ENCODE data around the gene KCNH2. TPM values are rescaled to one million over a fixed set of nuclear protein-coding genes. Genes with fewer than 3 reads are reported as not detected.
"Not testable (repeated sequence)": the region's sequence is repeated elsewhere in the genome, so short reads cannot be mapped to it uniquely, and the experiment has no call there.

Gene KCNH2, protein sequence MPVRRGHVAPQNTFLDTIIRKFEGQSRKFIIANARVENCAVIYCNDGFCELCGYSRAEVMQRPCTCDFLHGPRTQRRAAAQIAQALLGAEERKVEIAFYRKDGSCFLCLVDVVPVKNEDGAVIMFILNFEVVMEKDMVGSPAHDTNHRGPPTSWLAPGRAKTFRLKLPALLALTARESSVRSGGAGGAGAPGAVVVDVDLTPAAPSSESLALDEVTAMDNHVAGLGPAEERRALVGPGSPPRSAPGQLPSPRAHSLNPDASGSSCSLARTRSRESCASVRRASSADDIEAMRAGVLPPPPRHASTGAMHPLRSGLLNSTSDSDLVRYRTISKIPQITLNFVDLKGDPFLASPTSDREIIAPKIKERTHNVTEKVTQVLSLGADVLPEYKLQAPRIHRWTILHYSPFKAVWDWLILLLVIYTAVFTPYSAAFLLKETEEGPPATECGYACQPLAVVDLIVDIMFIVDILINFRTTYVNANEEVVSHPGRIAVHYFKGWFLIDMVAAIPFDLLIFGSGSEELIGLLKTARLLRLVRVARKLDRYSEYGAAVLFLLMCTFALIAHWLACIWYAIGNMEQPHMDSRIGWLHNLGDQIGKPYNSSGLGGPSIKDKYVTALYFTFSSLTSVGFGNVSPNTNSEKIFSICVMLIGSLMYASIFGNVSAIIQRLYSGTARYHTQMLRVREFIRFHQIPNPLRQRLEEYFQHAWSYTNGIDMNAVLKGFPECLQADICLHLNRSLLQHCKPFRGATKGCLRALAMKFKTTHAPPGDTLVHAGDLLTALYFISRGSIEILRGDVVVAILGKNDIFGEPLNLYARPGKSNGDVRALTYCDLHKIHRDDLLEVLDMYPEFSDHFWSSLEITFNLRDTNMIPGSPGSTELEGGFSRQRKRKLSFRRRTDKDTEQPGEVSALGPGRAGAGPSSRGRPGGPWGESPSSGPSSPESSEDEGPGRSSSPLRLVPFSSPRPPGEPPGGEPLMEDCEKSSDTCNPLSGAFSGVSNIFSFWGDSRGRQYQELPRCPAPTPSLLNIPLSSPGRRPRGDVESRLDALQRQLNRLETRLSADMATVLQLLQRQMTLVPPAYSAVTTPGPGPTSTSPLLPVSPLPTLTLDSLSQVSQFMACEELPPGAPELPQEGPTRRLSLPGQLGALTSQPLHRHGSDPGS
- total RNA-seq (2014; rRNA removed; shearing (Covaris generic); ENCODE audit: low replicate concordance), result 0.11 and 0.22 TPM in 2 replicates

DNA sequence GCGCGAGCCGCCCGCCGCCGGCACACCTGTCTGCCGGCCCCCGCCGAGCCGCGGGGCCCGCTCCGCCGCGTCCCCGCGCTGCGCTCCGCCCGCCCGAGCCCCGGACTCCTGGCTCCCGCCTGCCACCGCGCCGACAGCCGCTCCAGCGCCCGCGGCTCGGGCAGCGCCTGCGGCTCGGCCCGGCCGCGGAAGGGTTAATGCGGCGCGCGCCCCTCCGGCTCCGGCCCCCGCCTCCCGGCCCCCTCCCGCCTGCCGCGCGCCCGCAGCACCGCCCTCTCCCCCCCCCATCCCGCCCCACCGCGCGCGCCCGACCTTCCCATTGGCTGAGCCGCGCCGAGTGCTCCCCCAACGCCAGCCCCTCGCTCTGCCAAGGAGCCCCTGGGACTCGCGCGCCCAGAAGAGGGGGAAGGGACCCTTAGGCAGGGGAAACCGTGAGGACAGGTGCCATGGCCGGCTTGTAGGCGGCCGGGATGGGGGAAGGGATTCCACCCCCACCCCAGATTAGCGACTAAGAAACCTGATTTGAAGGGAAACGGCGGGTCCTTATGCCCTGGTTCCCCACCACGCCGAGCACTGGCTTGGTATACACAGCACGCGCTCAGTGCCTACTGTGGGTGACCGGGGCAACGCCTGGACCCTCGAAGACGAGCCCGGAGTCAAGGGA is at the start of gene KCNH2:
Gene KCNH2, minus strand, starts transcription at position 196 of the 664 bp plus-strand sequence. CDS start 408 bp downstream, outside the sequence.
- Histone ChIP-seq H2AFZ (ENCODE audit: low read length) (0 out of 2 replicates have a peak within 1 kb of the TSS, but pooled peaks have one; percentile 71), H3K9ac (ENCODE audit: low read length) (peak within 1 kb of the TSS; percentile 58), H3K9me3 (ENCODE audit: low read length) (no peaks in the 10 kb centered on the region), H3K9me2 (replicated peaks; ENCODE audit: insufficient read depth, low read length) (no peaks in the 10 kb centered on the region), H3K27ac (ENCODE audit: low read length) (no peak within 1 kb of the TSS), H3K27me3 (ENCODE audit: low read length) (no peaks in the 10 kb centered on the region), H3K79me2 (ENCODE audit: low read length) (no peaks in the 10 kb centered on the region), H3K4me1 (ENCODE audit: low read length) (peaks cover 31% of the 10 kb centered on the region), H3K4me3 (ENCODE audit: low read length) (peak within 1 kb of the TSS; percentile 63), H3K36me3 (ENCODE audit: insufficient read depth, low read length) (no peaks in the 10 kb centered on the region), H3K4me2 (ENCODE audit: low read depth, low read length, poor library complexity, severe bottlenecking) (peak within 1 kb of the TSS; percentile 80), H4K20me1 (ENCODE audit: insufficient read depth, low read depth, low read length) (0 out of 2 replicates have a peak, but pooled peaks cover 4% of the 10 kb centered on the region)
- peak; percentile 85 for DNase-seq

DNA sequence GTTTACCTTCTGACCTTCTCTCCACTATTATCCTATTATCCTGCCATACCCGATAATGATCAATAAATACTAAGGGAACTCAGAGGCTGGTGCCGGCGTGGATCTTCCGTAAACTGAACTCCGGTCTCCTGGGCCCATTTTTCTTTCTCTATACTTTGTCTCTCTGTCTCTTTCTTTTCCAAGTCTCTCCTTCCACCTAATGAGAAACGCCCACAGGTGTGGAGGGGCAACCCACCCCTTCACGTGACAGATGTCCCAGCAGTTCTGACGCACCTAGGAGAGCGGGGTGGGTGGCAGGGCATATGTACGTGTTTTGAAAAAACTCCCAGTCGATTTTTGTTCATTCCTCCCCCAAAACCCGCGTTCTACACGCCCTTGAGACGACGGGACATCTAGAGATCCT is 49.6 kb upstream of the KCNH2 start:
- H3K9me3 ChIP-seq (ENCODE audit: low read length); H3K27ac ChIP-seq (ENCODE audit: low read length); H3K9me2 ChIP-seq (replicated peaks; ENCODE audit: insufficient read depth, low read length); DNase-seq; H3K27me3 ChIP-seq (ENCODE audit: low read length); H3K36me3 ChIP-seq (ENCODE audit: insufficient read depth, low read length); H4K20me1 ChIP-seq (ENCODE audit: insufficient read depth, low read depth, low read length): not testable (repeated sequence)
- Histone ChIP-seq H3K4me2 (ENCODE audit: low read depth, low read length, poor library complexity, severe bottlenecking) (peak overlapping the region; percentile 84), H3K4me1 (ENCODE audit: low read length) (peaks cover 36% of the 10 kb centered on the region), H2AFZ (ENCODE audit: low read length) (peak overlapping the region; percentile 70), H3K4me3 (ENCODE audit: low read length) (peak overlapping the region; percentile 84), H3K79me2 (ENCODE audit: low read length) (peaks cover 14% of the 10 kb centered on the region), H3K9ac (ENCODE audit: low read length) (peak overlapping the region; percentile 57)

DNA sequence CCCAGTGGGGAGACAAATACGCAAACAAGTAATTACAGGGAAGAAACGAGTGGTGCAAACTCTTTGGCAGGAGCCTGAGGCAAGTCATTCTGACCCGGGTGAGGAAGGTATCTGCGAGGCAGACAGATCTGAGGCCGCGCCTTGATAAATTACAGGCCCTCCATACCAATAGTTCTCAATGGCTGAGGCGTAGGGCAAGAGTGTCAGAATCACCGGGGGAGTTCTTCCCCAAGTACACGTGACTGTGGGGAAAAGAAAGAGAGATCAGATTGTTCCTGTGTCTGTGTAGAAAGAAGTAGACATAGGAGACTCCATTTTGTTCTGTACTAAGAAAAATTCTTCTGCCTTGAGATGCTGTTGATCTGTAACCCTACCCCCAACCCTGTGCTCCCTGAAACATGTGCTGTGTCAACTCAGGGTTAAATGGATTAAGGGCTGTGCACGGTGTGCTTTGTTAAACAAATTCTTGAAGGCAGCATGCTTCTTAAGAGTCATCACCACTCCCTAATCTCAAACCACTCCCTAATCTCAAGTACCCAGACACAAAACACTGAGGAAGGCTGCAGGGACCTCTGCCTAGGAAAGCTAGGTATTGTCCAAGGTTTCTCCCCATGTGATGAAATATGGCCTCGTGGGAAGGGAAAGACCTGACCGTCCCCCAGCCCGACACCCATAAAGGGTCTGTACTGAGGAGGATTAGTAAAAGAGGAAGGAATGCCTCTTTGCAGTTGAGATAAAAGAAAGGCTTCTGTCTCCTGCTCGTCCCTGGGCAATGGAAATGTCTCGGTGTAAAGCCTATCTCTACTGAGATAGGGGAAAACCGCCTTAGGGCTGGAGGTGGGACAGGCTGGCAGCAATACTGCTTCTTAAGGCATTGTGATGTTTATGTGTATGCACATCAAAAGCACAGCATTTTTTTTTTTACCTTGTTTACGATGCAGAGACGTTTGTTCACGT is 48.9 kb upstream of the KCNH2 start:
- not testable (repeated sequence) for H3K27ac ChIP-seq (ENCODE audit: low read length); H3K9me2 ChIP-seq (replicated peaks; ENCODE audit: insufficient read depth, low read length); H3K27me3 ChIP-seq (ENCODE audit: low read length); H3K36me3 ChIP-seq (ENCODE audit: insufficient read depth, low read length); H2AFZ ChIP-seq (ENCODE audit: low read length); H4K20me1 ChIP-seq (ENCODE audit: insufficient read depth, low read depth, low read length); H3K9me3 ChIP-seq (ENCODE audit: low read length)
- Histone ChIP-seq H3K79me2 (ENCODE audit: low read length) (peaks cover 14% of the 10 kb centered on the region), H3K9ac (ENCODE audit: low read length) (peak overlapping the region; percentile 57; the same call in 1 of the 2 replicates), H3K4me2 (ENCODE audit: low read depth, low read length, poor library complexity, severe bottlenecking) (peak overlapping the region; percentile 84), H3K4me3 (ENCODE audit: low read length) (peak overlapping the region; percentile 84), H3K4me1 (ENCODE audit: low read length) (peaks cover 36% of the 10 kb centered on the region)
- peak; percentile 75 for DNase-seq

DNA sequence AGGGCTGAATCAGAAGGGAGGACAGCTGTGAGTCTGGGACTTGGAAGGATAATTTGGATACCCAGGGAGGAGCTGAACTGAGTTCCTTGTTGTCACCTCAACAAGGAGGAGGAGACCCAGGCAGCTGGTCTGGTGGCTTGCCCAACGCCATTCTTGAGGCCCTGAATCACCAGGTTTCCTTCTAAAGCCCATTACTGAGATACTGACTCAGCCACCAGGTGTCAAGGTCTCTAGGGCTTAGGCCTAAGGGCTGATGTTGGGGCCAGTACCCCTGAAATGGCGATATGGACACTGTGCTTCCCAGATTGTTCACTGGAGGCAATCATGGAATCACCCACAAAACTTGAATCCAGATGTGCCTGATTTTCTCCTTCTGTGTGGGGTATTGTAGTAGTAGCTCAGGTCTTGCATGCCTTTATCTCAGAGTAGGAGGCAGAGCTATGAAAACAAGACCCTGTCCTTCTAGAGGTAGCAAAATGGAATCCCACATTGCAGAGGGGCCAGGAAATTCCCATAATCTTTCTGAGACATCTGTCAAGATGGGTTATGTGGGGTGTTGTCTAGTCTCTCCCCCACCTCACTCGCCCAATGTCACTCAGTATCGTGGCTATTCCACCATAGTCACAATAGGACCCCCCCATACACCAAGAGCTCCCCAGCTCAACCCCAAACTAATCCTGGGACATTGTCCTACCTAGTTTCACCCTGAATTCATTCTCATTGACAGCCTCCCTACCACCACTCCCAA is 48.0 kb upstream of the KCNH2 start:
- Histone ChIP-seq H3K9me3 (ENCODE audit: low read length) (no peaks in the 10 kb centered on the region), H3K27ac (ENCODE audit: low read length) (no peak overlapping the region), H3K9ac (ENCODE audit: low read length) (no peak overlapping the region), H3K4me3 (ENCODE audit: low read length) (no peak overlapping the region), H3K9me2 (replicated peaks; ENCODE audit: insufficient read depth, low read length) (no peaks in the 10 kb centered on the region), H3K27me3 (ENCODE audit: low read length) (no peaks in the 10 kb centered on the region), H3K4me2 (ENCODE audit: low read depth, low read length, poor library complexity, severe bottlenecking) (no peak overlapping the region), H3K4me1 (ENCODE audit: low read length) (peaks cover 36% of the 10 kb centered on the region), H3K79me2 (ENCODE audit: low read length) (peaks cover 14% of the 10 kb centered on the region), H2AFZ (ENCODE audit: low read length) (no peak overlapping the region), H3K36me3 (ENCODE audit: insufficient read depth, low read length) (no peaks in the 10 kb centered on the region), H4K20me1 (ENCODE audit: insufficient read depth, low read depth, low read length) (no peaks in the 10 kb centered on the region)
- no peak for DNase-seq

DNA sequence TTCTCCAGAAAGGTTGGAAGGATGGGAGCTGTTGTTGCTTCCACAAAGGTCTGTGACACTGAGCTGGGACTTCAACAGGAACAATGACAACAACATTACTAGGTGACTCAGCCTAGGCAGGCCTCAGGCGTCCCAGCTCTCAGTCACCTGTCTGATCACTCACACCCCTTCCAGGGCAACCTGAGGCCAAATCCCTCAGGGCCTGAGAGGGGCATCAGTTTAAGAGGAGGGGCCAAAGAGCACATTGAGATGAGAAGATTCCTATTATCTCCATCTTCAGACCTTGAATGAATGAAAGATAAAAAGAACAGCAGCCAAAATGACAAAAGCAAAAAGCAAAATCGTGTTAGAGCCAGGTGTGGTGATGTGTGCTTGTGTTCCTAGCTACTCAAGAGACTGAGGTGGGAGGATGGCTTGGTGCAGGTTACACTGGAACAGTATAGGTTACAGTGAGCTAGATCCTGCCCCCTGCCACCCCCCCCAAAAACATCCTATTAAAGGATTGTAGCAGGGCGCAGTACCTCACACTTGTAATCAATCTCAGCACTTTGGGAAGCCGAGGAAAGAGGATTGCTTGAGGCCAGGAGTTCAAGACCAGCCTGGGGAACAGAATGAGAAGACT is 46.4 kb upstream of the KCNH2 start, which contains the start of gene ATG9B:
Gene ATG9B, minus strand, starts transcription at position 60 of the 622 bp plus-strand sequence. CDS start 71 bp downstream, outside the sequence.
- peaks cover 31% of the 10 kb centered on the region for H3K4me1 ChIP-seq (ENCODE audit: low read length)
- no peak within 1 kb of the TSS for H3K4me2 ChIP-seq (ENCODE audit: low read depth, low read length, poor library complexity, severe bottlenecking)
- no peak within 1 kb of the TSS for H3K27ac ChIP-seq (ENCODE audit: low read length)
- no peaks in the 10 kb centered on the region for H3K9me3 ChIP-seq (ENCODE audit: low read length)
- H3K36me3 ChIP-seq (ENCODE audit: insufficient read depth, low read length), result no peaks in the 10 kb centered on the region
- no peak within 1 kb of the TSS for H3K4me3 ChIP-seq (ENCODE audit: low read length)
- no peaks in the 10 kb centered on the region for H3K27me3 ChIP-seq (ENCODE audit: low read length)
- no peak within 1 kb of the TSS for H2AFZ ChIP-seq (ENCODE audit: low read length)
- DNase-seq, result no peak
- H4K20me1 ChIP-seq (ENCODE audit: insufficient read depth, low read depth, low read length), result no peaks in the 10 kb centered on the region
- H3K9me2 ChIP-seq (replicated peaks; ENCODE audit: insufficient read depth, low read length), result no peaks in the 10 kb centered on the region
- H3K79me2 ChIP-seq (ENCODE audit: low read length), result peaks cover 9% of the 10 kb centered on the region
- H3K9ac ChIP-seq (ENCODE audit: low read length), result no peak within 1 kb of the TSS

DNA sequence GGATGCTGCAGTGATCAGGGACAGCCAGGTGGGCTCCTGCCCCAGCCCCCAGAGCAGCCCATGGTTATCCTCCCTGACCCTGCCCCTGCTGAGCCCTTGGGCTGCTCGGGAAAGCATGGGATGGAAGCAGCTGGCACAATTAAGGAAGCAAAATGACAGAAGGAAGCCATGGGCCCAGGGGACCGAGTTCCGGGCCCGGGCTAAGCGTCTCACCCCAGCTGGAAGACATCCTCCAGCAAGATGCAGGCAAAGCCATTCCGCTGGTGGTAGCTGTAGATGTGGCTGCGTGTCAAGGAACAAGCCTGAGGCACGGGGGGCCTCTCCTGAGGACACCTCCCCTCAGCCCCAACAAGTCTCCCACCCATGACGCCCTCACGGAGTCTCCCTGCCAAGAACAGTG is 45.1 kb upstream of the KCNH2 start:
- no peak overlapping the region for H3K4me3 ChIP-seq (ENCODE audit: low read length)
- no peak overlapping the region for H3K27ac ChIP-seq (ENCODE audit: low read length)
- H3K4me2 ChIP-seq (ENCODE audit: low read depth, low read length, poor library complexity, severe bottlenecking), result no peak overlapping the region
- H2AFZ ChIP-seq (ENCODE audit: low read length), result no peak overlapping the region
- no peaks in the 10 kb centered on the region for H3K36me3 ChIP-seq (ENCODE audit: insufficient read depth, low read length)
- H3K4me1 ChIP-seq (ENCODE audit: low read length), result peaks cover 26% of the 10 kb centered on the region
- H3K9me3 ChIP-seq (ENCODE audit: low read length), result no peaks in the 10 kb centered on the region
- no peak overlapping the region for H3K9ac ChIP-seq (ENCODE audit: low read length)
- no peak for DNase-seq
- H4K20me1 ChIP-seq (ENCODE audit: insufficient read depth, low read depth, low read length), result no peaks in the 10 kb centered on the region
- no peaks in the 10 kb centered on the region for H3K9me2 ChIP-seq (replicated peaks; ENCODE audit: insufficient read depth, low read length)
- H3K79me2 ChIP-seq (ENCODE audit: low read length), result no peaks in the 10 kb centered on the region
- no peaks in the 10 kb centered on the region for H3K27me3 ChIP-seq (ENCODE audit: low read length)
